Measurements from ENCODE around the gene CHST11.

DNA sequence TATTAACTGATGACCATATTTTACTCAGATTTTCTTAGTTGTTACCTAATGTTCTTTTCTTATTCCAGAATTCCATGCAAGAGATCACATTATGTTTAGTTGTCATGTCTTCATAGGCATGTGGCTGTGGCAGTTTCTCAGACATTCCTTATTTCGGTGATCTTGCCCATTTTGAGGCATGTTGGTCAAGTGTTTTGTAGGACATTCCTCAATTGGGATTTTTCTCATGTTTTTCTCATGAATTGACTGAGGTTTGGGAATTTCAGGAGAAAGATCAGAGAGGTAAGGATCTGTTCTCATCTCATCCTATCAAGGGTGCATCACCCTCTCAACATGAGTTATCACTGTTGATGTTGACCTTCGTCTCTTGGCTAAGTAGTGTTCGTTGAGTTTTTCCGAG is 81.3 kb downstream of the CHST11 start:
- TF ChIP-seq CTCF (IDR thresholded peaks at IDR 0.05) (no peak), POLR2A (IDR thresholded peaks at IDR 0.05) (no peak), POLR2AphosphoS5 (IDR thresholded peaks at IDR 0.05) (no peak)

Data from breast epithelium (tissue), 3 donors.